ENCODE measurements around the gene RUSC1.
"Not testable (repeated sequence)": the region's sequence is repeated elsewhere in the genome, so short reads cannot be mapped to it uniquely, and the experiment has no call there.

Gene RUSC1, protein sequence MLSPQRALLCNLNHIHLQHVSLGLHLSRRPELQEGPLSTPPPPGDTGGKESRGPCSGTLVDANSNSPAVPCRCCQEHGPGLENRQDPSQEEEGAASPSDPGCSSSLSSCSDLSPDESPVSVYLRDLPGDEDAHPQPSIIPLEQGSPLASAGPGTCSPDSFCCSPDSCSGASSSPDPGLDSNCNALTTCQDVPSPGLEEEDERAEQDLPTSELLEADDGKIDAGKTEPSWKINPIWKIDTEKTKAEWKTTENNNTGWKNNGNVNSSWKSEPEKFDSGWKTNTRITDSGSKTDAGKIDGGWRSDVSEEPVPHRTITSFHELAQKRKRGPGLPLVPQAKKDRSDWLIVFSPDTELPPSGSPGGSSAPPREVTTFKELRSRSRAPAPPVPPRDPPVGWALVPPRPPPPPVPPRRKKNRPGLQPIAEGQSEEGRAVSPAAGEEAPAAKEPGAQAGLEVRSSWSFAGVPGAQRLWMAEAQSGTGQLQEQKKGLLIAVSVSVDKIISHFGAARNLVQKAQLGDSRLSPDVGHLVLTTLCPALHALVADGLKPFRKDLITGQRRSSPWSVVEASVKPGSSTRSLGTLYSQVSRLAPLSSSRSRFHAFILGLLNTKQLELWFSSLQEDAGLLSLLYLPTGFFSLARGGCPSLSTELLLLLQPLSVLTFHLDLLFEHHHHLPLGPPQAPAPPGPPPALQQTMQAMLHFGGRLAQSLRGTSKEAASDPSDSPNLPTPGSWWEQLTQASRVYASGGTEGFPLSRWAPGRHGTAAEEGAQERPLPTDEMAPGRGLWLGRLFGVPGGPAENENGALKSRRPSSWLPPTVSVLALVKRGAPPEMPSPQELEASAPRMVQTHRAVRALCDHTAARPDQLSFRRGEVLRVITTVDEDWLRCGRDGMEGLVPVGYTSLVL

DNA sequence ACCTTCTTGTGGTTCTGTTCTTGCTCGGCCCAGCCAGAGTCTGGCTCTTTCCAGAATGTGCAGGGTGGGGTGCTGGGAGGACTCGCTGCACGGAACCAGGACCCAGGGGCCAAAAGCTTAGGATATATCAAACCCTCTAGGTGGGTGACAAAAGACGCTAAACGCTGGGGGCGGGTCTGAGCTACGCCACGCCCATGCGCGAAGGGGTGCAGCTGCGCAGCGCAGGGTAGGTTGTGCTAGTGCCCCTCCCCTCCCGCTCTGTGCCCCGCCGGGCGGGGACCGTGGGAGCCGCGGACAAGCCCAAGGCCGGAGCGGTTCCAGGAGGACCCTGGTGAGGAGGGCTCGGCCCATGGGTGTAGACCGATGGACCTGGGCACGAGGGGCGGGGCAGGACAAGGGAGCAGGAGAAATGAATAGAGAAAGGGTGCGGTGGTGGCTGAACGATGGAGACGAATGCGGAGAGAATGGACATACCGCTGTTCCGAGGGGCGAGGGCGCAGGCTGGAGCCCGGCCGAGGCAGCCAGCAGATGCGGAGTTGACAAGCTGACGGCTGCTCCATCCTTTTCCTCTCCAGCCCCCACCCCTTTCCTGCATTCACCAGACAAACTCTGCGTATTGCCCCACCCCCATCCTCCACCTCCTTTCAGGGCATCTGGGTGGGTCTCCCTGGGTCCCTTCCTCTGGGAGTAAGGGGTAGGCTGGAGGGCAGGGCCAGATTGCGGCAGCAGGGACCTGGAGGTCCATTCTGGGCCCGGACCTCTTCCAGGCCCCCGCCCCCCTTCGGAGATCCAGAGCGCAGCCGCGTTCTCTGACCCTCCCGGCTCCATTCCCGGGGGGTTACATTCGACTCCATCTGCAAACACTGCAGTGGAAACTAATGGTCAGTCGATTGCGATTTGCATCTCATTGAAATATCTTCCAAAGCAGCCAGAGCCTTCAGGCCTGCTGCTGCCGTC lies at the start of gene RUSC1:
Gene RUSC1 (plus strand): TSS at position 234 of the 957 bp plus-strand sequence. CDS start 880 bp downstream, outside the sequence.
- peak; percentile 8 to 11 for ATAC-seq

DNA sequence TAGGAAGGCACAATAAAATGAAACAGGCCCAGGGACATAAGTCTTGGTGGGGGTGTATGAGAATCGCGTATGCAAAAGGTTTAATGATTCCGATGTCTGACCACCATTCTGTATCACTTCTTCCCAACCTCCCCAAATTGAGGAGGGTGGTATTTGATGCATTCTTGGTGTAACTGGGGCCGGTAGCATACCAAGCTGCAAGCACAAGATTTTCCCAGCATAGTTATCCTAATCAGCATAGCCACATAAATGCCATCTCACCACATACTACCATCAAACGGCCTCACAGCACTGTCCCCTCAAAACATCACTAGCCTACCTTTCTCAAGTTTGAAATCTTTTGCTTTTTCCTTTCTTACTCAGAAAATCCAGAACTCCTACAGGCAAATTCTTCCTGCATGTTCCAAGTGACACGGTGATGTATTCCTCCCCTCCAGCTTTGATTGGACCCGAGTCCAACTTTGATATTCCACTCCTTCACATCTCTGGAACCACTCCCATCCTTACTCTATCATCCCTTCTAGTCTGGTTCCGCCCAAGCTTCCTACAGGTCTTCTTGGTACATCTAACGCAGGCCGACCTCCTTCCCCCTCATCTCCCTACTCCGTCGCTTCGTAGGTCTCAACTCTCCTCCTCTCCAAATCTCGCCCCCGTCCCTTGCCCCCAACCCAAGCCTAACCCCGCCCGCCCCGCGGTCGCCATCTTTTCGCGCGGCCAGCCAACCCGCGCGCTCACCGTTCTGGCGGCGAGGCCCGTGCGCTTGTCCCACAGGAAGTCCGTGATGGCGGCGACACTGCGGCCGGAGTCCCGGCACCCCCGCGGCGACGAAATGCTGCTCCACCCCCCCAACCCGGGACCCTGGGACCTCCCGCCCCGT lies 48.0 kb upstream of the RUSC1 start:
- ATAC-seq, result peak; percentile 37 to 44

DNA sequence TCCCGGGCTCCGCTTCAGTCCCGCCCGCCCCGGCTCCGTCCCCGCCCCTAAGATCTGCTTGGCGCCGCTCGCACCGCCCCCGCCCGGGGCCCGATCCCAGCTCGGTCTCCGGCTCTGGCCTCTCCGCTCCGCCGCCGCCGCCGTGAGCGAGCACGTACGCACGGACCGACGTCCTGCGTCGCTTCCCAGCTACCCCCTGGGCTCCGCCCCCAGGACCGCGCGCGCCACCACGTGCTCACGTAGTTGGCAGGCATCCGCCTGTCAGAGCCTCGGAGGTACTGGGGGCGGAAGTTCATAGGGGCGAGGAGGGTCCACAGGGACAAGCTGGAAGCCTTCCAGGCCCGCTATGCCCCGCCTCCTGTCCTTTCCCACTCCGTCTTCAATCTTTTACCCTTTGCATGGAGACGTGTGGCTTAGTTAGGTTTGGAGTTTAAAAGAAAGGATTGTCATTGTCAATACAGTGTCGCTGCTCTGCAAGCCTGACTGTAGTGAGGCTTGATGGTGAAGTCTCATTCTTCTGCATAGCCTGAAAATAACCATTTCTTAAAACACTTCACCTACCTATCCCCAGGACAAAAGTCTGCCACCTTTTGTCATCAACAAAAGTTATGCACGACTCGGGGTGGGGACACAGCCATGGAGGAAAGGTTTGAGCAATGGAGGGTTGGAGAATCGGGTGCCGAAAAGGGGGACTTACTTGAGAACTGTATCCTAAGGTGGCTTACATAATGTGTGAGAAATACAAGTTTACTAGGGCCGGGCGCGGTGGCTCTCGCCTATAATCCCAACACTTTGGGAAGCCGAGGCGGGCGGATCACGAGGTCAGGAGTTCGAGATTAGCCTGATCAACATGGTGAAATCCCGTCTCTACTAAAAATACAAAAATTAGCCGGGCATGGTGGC lies 47.1 kb upstream of the RUSC1 start, which contains the start of gene CLK2:
Gene CLK2 (minus strand): TSS at position 162 of the 903 bp plus-strand sequence. CDS start 2,527 bp downstream, outside the sequence.
- peak; percentile 88 to 90 for ATAC-seq

DNA sequence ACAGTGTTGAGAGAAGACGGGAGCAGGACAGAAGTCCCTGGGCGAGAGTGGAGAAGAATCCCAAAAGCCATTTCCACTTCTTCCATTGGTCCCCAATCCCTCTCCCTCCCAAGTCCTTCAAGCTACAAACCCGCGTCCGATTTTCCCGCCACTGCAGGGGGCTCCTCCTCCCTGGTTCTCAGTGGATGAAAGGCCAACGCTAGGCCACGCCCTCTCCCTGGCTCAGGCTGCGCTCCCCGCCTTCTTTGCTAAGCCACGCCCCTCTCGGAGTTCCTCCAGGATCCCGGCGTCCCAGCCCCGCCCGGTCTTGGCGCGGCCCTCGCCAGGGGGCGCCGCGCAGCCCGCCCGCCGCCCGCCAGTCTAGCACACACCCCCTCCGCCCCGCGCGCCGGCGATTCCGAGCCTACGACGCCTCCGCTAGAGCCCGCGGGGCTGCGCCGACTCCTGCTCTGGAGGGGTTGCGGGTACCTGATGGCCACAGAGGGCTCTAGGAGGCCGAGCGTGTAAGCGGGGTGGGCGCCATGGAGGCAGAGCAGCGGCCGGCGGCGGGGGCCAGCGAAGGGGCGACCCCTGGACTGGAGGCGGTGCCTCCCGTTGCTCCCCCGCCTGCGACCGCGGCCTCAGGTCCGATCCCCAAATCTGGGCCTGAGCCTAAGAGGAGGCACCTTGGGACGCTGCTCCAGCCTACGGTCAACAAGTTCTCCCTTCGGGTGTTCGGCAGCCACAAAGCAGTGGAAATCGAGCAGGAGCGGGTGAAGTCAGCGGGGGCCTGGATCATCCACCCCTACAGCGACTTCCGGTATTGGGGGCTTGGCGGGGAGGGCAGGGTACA lies 43.4 kb upstream of the RUSC1 start, which contains the start of gene HCN3:
Gene HCN3 (plus strand): TSS at position 394 of the 832 bp plus-strand sequence. CDS start 128 bp downstream, at position 522.
- ATAC-seq, result peak; percentile 64

DNA sequence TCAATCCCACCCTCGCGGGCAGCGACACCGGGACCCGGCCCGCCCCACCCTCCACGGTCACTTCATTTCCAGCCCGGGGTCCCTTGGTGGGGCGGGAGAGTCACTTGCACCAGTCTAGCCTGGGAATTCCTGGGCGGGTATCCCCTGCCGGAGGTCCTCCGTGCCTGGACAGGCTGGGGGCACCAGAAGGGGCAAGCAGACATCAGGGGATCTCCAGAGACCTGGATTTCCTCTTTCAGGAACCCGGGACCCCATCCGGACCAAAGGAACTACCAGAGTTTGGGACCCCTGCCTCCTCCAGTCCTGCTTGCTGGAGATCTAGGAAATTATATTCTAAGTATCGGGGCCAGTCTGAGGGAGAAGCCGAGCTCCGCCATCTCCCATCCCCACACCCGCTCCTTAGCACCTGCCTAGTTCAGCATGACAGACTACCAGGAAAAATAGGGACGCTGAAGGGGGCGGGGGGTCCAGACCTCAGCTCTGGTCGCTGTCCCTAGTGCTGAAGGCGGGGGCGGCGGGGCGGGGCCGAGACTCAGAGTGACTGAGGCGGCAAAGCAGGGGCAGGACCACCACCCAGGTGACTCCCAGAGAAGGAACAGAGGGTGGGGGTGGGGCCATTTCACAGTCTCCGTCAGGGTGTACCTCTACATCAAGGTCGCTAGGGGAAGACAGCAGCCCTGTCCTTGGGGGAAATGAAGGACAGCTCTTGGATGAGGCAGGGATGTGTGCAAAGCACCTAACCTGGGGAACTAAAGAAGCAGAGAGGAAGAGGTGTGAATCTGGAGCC lies 42.6 kb upstream of the RUSC1 start:
- peak; percentile 6 to 25 for ATAC-seq

DNA sequence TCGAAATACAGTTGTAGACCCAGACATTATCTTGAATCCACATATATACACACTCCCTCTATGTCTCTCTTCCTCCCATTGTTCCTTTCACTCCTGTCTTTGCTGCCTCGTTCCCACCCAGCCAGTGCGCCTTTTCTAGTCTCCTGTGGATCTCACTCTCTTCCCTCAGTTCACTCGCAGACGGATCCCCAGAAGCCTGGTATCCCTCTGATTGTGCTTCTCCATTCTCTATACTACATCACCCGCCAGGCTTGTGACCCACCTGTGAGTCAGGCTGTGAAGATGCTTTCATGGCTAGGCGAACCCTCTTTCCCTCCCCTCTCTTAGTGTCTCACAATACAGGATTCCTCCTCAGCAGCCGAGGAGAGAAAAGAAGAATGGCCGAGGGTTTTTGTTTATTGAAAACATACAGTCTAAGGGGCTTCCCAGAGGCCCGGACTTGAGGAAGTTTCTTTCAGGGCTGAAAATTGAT lies 42.0 kb upstream of the RUSC1 start:
- no peak for ATAC-seq

DNA sequence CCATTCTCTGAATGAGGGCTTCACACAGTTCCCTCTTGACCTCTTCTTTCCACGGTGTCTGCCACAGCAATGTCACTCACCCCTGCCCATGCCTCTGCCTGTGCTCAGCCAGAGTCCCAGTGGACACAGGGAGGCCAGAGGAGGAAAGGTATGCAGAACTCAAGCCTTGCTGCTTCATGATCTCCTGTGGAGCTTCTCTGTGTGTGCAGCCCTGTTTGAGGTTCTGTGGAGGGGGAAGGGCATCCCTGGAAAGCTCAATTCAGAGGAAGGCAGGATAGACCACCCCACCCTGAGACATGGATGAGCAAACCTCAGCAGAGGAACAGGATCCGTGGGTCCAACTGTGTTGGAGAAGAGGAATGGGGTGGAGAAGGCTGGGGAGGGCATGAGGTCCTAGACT lies 41.4 kb upstream of the RUSC1 start:
- ATAC-seq, result no peak

DNA sequence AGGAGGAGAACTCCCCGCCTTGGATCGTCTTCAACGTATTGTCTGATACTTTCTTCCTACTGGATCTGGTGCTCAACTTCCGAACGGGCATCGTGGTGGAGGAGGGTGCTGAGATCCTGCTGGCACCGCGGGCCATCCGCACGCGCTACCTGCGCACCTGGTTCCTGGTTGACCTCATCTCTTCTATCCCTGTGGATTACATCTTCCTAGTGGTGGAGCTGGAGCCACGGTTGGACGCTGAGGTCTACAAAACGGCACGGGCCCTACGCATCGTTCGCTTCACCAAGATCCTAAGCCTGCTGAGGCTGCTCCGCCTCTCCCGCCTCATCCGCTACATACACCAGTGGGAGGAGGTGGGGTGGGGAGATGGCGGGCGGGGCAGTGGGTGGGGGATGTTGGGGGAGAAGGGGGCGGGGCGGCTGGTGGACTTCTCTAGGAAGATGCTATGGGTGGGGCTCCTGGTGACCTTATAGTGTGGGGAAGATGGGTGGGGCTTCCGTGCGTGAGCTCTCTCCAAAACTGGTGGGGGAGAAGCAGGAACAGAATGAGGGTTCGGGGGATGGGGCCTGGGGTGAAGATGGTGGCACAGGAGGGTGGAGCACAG lies 38.1 kb upstream of the RUSC1 start:
- no peak for ATAC-seq

DNA sequence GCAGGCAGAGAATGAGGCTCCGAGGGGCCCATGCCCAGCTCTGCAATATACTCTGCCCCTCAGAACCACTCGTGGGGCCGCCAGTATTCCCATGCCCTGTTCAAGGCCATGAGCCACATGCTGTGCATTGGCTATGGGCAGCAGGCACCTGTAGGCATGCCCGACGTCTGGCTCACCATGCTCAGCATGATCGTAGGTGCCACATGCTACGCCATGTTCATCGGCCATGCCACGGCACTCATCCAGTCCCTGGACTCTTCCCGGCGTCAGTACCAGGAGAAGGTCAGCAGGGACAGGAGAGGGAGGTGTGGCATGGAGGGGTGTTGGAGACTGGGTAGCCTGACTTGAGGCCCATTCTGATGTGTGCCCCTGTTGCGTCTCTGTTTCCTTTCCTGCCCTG lies 36.2 kb upstream of the RUSC1 start:
- ATAC-seq, result no peak

DNA sequence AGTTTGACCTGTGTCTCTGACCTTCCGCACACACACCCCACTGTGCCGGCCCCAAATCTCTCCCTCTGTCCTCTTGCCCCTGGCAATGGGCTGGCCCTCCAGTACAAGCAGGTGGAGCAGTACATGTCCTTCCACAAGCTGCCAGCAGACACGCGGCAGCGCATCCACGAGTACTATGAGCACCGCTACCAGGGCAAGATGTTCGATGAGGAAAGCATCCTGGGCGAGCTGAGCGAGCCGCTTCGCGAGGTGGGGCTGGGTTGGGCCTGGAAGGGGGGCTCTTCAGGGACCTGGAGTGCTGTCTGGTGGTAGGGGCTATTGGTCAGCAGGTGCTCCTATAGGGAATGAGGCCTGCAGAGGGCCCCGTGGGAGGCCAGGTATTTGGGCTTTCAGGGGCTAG lies 35.6 kb upstream of the RUSC1 start:
- no peak for ATAC-seq

DNA sequence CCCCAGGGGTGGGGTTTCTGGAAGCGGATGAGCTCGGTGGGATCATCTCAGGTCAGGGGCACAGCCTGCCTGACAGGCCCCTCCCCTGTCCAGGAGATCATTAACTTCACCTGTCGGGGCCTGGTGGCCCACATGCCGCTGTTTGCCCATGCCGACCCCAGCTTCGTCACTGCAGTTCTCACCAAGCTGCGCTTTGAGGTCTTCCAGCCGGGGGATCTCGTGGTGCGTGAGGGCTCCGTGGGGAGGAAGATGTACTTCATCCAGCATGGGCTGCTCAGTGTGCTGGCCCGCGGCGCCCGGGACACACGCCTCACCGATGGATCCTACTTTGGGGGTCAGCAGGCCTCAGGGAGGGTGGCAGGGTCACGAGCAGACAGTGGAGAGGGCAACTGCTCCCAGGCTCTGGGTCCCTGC lies 35.1 kb upstream of the RUSC1 start:
- no peak for ATAC-seq

DNA sequence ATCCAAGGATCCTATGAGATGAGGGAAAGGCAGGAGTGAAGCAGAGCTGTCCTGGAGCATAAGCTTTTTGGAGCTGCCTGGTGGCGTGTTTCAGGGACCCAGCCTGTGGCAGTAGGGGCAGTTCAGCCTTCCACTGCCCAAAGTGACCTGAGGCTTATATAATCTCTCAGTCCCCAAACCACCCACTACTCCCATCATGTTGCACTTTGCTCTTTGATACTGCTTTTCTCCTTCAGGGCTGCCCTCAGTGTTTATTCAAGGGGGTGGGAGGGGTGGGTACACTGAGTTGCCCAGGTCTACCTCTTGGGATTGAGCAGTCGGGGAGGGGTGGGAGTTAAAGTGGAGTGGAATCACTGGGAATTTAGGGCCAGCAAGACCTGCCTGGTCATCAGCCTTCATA lies 34.1 kb upstream of the RUSC1 start:
- no peak for ATAC-seq

DNA sequence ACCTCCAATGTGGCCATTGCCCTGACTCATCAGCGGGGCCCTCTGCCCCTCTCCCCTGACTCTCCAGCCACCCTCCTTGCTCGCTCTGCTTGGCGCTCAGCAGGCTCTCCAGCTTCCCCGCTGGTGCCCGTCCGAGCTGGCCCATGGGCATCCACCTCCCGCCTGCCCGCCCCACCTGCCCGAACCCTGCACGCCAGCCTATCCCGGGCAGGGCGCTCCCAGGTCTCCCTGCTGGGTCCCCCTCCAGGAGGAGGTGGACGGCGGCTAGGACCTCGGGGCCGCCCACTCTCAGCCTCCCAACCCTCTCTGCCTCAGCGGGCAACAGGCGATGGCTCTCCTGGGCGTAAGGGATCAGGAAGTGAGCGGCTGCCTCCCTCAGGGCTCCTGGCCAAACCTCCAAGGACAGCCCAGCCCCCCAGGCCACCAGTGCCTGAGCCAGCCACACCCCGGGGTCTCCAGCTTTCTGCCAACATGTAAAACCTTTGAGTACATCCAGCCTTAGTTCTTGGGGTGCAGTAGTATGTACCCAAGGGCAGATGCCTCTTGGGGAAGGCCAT lies 32.6 kb upstream of the RUSC1 start:
- ATAC-seq, result no peak

DNA sequence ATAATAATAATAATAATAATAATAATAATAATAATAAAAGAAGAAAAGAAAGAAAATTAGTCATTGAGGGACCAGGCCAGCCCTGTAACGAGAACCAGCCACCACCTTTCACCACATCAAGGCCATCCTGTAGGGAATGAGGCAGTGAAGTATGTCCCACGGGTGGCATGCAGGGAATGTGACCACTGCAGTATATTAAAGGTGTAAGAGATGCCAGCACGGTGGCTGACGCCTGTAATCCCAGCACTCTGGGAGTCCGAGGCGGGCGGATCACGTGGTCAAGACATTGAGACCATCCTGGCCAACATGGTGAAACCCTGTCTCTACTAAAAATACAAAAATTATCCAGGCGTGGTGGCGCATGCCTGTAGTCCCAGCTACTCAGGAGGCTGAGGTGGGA lies 29.7 kb upstream of the RUSC1 start:
- not testable (repeated sequence) for ATAC-seq

DNA sequence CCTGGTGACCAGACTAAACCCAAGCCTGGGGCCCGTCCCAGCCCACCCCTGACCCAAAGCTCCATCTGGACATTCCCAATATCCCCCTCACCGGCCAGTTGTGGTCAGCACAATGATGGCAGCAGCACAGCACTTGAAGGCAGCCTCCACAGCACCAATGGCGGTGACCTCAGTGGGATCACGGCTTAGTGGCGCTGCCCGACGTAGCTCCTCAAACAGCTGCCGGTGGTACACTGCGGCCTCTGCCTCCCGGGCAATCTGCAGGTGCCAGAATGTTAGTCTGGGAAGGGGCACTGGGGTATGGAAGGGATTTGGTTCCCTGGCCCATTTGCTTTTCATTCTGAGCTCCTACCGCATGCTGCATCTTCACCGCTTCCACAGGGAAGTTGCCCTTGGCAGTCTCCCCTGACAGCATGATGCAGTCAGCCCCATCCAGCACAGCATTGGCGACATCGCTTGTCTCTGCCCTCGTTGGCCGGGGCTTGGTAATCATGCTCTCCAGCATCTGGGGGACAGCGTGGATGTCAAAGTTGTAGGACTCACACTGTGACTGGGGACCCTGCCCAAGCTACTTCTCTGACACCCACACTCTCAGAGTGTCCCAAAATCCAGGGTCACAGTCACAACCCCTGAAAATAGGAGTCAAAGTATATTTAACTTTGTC lies 27.5 kb upstream of the RUSC1 start:
- ATAC-seq, result no peak

DNA sequence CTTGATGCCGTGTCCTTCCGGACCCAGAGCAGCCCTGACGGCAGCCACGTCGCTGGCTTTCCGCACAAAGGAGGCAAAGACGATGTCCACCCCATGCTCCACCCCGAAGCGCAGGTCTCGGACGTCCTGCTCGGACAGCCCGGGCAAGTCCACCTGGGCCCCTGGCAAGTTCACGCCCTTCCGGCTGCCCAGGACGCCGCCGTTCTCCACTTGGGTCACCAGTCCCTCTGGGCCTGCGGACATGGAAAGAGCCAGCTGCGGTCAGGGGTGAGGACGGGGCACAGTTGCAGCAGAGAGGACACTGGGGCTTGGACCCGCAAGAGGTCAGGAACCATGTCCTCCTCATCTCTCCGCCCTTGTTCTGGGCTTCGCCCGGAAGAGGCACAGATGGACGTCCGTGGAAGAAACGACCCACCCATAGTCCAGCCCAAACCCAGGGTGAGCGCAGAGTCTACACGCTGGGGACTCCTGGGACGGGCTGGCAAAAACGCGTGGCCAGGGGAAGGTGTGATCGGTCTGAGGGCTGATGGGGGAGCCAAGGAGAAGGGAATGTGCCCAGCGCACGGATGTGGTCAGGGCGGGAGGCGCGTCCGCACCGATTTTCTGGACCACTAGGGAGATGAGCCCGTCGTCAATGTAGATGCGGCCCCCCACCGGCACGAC lies 26.0 kb upstream of the RUSC1 start:
- no peak for ATAC-seq
